HEK293 (cell line): Measurements from ENCODE around the gene ATG101.

ENCODE experiments used
- BCL11B ChIP-seq: fragments of 450-650 bp; formaldehyde crosslinking; IDR thresholded peaks from 2 replicates; pipeline ENCODE4 v1.5.1; 2016; ENCODE audit warnings: low read depth, missing biosample characterization, missing genetic modification characterization
- CTCF ChIP-seq: fragments of 450-650 bp; formaldehyde crosslinking; IDR thresholded peaks from 2 replicates; pipeline ENCODE4 v1.5.1; 2016; ENCODE audit warnings: missing biosample characterization, missing genetic modification characterization
- RBAK ChIP-seq: fragments of 450-650 bp; formaldehyde crosslinking; IDR thresholded peaks from 2 replicates; pipeline ENCODE4 v1.5.1; 2016; ENCODE audit warnings: missing biosample characterization, missing genetic modification characterization
- ZNF10 ChIP-seq: fragments of 450-650 bp; formaldehyde crosslinking; IDR thresholded peaks from 2 replicates; pipeline ENCODE4 v1.5.1; 2017; ENCODE audit warnings: missing biosample characterization, missing genetic modification characterization
- ZNF114 ChIP-seq: fragments of 450-650 bp; formaldehyde crosslinking; IDR thresholded peaks from 2 replicates; pipeline ENCODE4 v1.5.0; 2017; ENCODE audit warnings: missing biosample characterization, missing genetic modification characterization
- ZNF146 ChIP-seq: fragments of 450-650 bp; formaldehyde crosslinking; IDR thresholded peaks from 2 replicates; pipeline ENCODE4 v1.5.1; 2016; ENCODE audit warnings: missing biosample characterization, missing genetic modification characterization
- ZNF555 ChIP-seq: fragments of 450-650 bp; formaldehyde crosslinking; conservative IDR thresholded peaks from 2 replicates; pipeline ENCODE4 v1.5.1; 2017; ENCODE audit warnings: missing biosample characterization, mild to moderate bottlenecking, missing genetic modification characterization, inconsistent platforms
- ZSCAN16 ChIP-seq: fragments of 450-650 bp; formaldehyde crosslinking; IDR thresholded peaks from 2 replicates; pipeline ENCODE4 v1.5.1; 2016; ENCODE audit warnings: missing biosample characterization, missing genetic modification characterization

- TF ChIP-seq ZNF10 (tag by site-specific recombination) (no peak), ZSCAN16 (tag by site-specific recombination) (no peak), CTCF (tag by site-specific recombination) (no peak), RBAK (no peak), ZNF146 (tag by site-specific recombination) (no peak), BCL11B (tag by site-specific recombination) (no peak), ZNF114 (tag by site-specific recombination) (no peak), ZNF555 (no peak)
Observed at GRCh38 chr12:52073531-52074381, 4.0 kb downstream of the ATG101 start.
